Esophagus muscularis mucosa (tissue), 4 donors: ENCODE measurements around the gene GPS1.

Experiments
- CTCF ChIP-seq, 3 experiments: fragments of 200-600 bp in 2 of 3; fragments of 450-650 bp in 1 of 3; sonication (generic) in 2 of 3; IDR thresholded peaks; one replicate each; pipeline ENCODE4 v1.5.1; 2017 to 2019; ENCODE audit warnings: antibody characterized with exemption in 3 of 3, mild to moderate bottlenecking in 2 of 3, moderate library complexity in 1 of 3
- EP300 ChIP-seq: sonication (generic); formaldehyde crosslinking; IDR thresholded peaks from one replicate; pipeline ENCODE4 v1.6.1; 2017; ENCODE audit warnings: antibody characterized with exemption
- POLR2AphosphoS5 ChIP-seq, 2 donors: sonication (generic); formaldehyde crosslinking; IDR thresholded peaks; one replicate each; pipeline ENCODE4 v1.6.1; 2017; ENCODE audit warnings: antibody characterized with exemption in 2 of 2

- TF ChIP-seq CTCF (IDR thresholded peaks at IDR 0.05) (no peak), POLR2AphosphoS5 (IDR thresholded peaks at IDR 0.05) (no peak), EP300 (no peak)
Measured at GRCh38 chr17:82034371-82035011, 17.2 kb upstream of the GPS1 start.
